Measurements from ENCODE around the gene PPP1R1A.

Gene PPP1R1A

DNA sequence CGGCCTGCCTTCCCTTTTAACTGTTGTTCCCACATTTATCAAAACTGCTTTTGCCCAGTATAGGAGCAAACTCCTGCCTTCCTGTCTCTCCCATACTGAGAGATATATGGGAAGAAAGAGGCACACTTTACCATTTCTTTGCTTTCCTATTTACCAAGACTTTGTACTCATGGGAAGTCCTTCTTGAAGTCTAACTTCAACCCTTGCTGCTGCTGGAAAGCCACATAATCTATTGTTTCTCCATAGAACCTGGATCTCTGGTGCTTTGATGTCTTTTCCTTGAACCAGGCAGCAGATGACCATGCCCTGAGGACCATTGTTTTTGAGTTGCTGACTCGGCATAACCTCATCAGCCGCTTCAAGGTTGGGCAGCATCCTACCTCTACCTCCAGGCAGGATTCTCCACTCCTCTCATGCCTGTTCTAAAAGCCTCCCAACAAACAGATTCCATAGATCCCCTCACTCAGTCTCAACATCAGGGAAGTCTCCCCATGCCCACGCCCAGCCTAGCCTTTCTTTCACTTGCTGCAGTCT lies 18.4 kb downstream of the PPP1R1A start:
- Histone ChIP-seq H3K4me3 (no peak overlapping the region), H3K36me3 (peaks cover 15 to 100% (median 41%) of the 10 kb centered on the region in 11 experiments; a peak in 20 of 22 replicates), H3K27me3 (no peaks in the 10 kb centered on the region), H3K4me2 (peak overlapping the region in 4 of 11 experiments; percentile 34 to 66 (median 50); a peak in 3 of 22 replicates), H3K27ac (no peak overlapping the region), H3K9ac (0 out of 22 replicates have a peak overlapping the region, but pooled peaks of 1 of the 11 experiments have one; percentile 0), H3K9me3 (replicated peaks in 1 of 11) (no peaks in the 10 kb centered on the region), H3K4me1 (peaks cover 0 to 20% (median 18%) of the 10 kb centered on the region in 10 experiments; a peak in 16 of 20 replicates), H4K20me1 (no peaks in the 10 kb centered on the region; a peak in 1 of 22 replicates)
- TF ChIP-seq Cebpa-rat (IDR thresholded peaks at IDR 0.05): no peak

- TF ChIP-seq Cebpa-rat (IDR thresholded peaks at IDR 0.05): no peak
- H3K27me3 ChIP-seq: no peaks in the 10 kb centered on the region
- no peaks in the 10 kb centered on the region; a peak in 1 of 22 replicates for H4K20me1 ChIP-seq
- H3K4me3 ChIP-seq: no peak overlapping the region
- no peaks in the 10 kb centered on the region for H3K9me3 ChIP-seq (replicated peaks in 1 of 11)
- no peak overlapping the region for H3K9ac ChIP-seq
- H3K4me1 ChIP-seq: peaks cover 0 to 20% (median 18%) of the 10 kb centered on the region in 10 experiments; a peak in 16 of 20 replicates
- H3K36me3 ChIP-seq: peaks cover 12 to 100% (median 31%) of the 10 kb centered on the region in 11 experiments; a peak in 19 of 22 replicates
- H3K27ac ChIP-seq: no peak overlapping the region
- no peak overlapping the region for H3K4me2 ChIP-seq
Observed at GRCh38 chr12:54569072-54569471, 19.4 kb downstream of the PPP1R1A start.

GRCh38 chr12:54566792-54567191 lies 21.7 kb downstream of the PPP1R1A start:
- Histone ChIP-seq H3K27me3 (no peaks in the 10 kb centered on the region), H3K36me3 (peaks cover 0 to 94% (median 15%) of the 10 kb centered on the region in 11 experiments; a peak in 15 of 22 replicates), H3K9ac (no peak overlapping the region), H3K27ac (no peak overlapping the region), H4K20me1 (no peaks in the 10 kb centered on the region; a peak in 1 of 22 replicates), H3K4me2 (no peak overlapping the region), H3K9me3 (replicated peaks in 1 of 11) (no peaks in the 10 kb centered on the region), H3K4me3 (no peak overlapping the region), H3K4me1 (peaks cover under 1 to 25% (median 18%) of the 10 kb centered on the region in 10 experiments; a peak in 19 of 20 replicates)
- no peak for TF ChIP-seq Cebpa-rat (IDR thresholded peaks at IDR 0.05)

GRCh38 chr12:54565986-54566544 lies 22.4 kb downstream of the PPP1R1A start:
- Histone ChIP-seq H3K9ac (no peak overlapping the region), H3K36me3 (peaks cover 0 to 87% (median 13%) of the 10 kb centered on the region in 11 experiments; a peak in 15 of 22 replicates), H3K27ac (no peak overlapping the region), H3K27me3 (no peaks in the 10 kb centered on the region), H3K9me3 (replicated peaks in 1 of 11) (no peaks in the 10 kb centered on the region), H3K4me1 (peaks cover 8 to 25% (median 17%) of the 10 kb centered on the region in 10 experiments), H3K4me3 (no peak overlapping the region), H3K4me2 (no peak overlapping the region), H4K20me1 (no peaks in the 10 kb centered on the region; a peak in 1 of 22 replicates)
- TF ChIP-seq Cebpa-rat (IDR thresholded peaks at IDR 0.05): no peak

DNA sequence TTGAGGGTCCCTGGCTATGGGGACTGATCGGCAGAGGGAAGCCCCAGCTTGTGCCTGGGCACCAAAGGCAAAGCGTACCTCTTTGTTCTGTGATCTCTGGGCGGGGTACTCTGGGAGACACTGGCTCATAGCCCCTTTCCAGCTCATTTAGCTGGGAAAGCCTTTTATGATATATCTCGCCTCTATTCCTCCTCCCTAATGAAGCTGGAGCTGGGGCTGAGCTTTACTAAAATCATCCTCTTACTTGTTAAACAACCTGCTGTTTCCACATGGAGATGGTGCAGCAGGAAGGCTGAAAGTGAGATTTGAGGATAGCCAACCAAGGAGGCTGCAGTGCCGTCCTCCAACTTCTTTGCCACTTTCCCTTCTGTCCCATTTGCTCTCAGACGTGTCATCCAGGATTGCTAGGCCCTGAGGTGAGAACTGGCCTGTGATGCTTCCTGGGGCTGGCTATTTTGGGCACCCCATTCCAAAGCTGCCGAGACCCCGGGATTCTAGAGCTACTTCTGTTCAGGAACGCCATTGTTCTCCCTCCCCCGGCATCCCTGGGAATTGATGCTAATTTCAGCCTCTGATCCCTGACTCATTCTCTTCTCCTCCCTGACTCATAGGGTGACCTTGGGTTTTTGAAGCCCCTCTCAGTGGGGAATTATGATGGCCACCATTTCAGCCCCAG lies 23.0 kb downstream of the PPP1R1A start:
- TF ChIP-seq Cebpa-rat (IDR thresholded peaks at IDR 0.05): no peak
- Histone ChIP-seq H4K20me1 (no peaks in the 10 kb centered on the region; a peak in 1 of 22 replicates), H3K4me3 (no peak overlapping the region), H3K36me3 (peaks cover 0 to 81% (median 13%) of the 10 kb centered on the region in 11 experiments; a peak in 15 of 22 replicates), H3K27me3 (no peaks in the 10 kb centered on the region), H3K4me2 (no peak overlapping the region), H3K9ac (no peak overlapping the region), H3K9me3 (replicated peaks in 1 of 11) (no peaks in the 10 kb centered on the region), H3K4me1 (peaks cover 14 to 25% (median 17%) of the 10 kb centered on the region in 10 experiments), H3K27ac (no peak overlapping the region)

DNA sequence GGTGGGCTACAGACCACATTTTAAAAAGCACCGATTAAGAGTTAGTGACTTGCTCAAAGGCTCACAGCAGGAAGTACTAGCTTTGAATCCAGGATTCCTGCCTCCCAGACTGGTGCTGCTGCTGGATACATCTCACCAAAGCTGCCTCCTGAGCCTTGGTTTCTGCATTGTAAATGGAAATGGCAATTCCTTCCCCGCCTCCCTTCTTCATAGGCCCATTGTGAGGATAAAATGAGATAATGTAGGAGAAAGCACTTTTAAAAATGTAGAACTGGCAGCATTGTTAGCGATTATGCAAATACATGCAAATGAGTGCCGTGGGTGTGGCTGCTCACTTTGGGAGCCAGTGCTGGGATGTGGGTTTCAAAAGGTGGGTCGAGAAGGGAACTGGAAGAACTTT lies 23.7 kb downstream of the PPP1R1A start:
- Histone ChIP-seq H3K4me3 (no peak overlapping the region), H3K4me1 (peaks cover 18 to 27% (median 20%) of the 10 kb centered on the region in 10 experiments), H3K9me3 (replicated peaks in 1 of 11) (no peaks in the 10 kb centered on the region), H3K27me3 (no peaks in the 10 kb centered on the region), H3K4me2 (no peak overlapping the region), H3K27ac (no peak overlapping the region), H4K20me1 (no peaks in the 10 kb centered on the region; a peak in 1 of 22 replicates), H3K9ac (no peak overlapping the region), H3K36me3 (peaks cover 0 to 74% (median 9%) of the 10 kb centered on the region in 11 experiments; a peak in 13 of 22 replicates)
- TF ChIP-seq Cebpa-rat (IDR thresholded peaks at IDR 0.05): no peak

DNA sequence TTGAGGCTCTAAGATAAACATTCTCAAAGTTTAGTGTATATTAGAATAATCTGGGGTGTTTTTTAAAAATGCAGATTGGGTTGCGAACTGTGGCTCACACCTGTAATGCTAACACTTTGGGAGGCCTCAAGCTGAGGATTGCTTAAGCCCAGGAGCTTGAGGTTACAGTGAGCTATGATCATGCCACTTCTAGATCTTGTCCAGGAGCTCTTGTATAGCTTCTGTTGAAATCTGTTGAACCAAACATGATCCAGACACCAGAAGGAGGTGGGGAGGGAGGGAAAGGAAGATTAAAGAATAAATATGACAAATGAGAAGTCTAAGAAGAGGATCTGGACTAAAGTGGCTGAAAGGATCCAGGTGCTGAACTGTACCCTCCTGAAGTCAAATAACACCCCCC lies 24.7 kb downstream of the PPP1R1A start:
- Histone ChIP-seq H3K27ac (no peak overlapping the region), H3K4me3 (no peak overlapping the region), H3K9ac (no peak overlapping the region), H3K36me3 (peaks cover 0 to 64% (median 0%) of the 10 kb centered on the region in 11 experiments; a peak in 11 of 22 replicates), H4K20me1 (no peaks in the 10 kb centered on the region; a peak in 1 of 22 replicates), H3K4me2 (no peak overlapping the region), H3K4me1 (peaks cover 24 to 34% (median 26%) of the 10 kb centered on the region in 10 experiments), H3K9me3 (replicated peaks in 1 of 11) (no peaks in the 10 kb centered on the region), H3K27me3 (no peaks in the 10 kb centered on the region)
- TF ChIP-seq Cebpa-rat (IDR thresholded peaks at IDR 0.05): no peak

GRCh38 chr12:54562750-54563356 lies 25.6 kb downstream of the PPP1R1A start:
- Histone ChIP-seq H3K27ac (no peak overlapping the region), H3K4me1 (peaks cover 24 to 39% (median 26%) of the 10 kb centered on the region in 10 experiments), H3K36me3 (peaks cover 0 to 55% (median 0%) of the 10 kb centered on the region in 11 experiments; a peak in 8 of 22 replicates), H4K20me1 (no peaks in the 10 kb centered on the region; a peak in 1 of 22 replicates), H3K9ac (no peak overlapping the region), H3K4me2 (no peak overlapping the region; a peak in 1 of 22 replicates), H3K27me3 (no peaks in the 10 kb centered on the region), H3K9me3 (replicated peaks in 1 of 11) (no peaks in the 10 kb centered on the region), H3K4me3 (no peak overlapping the region)
- no peak for TF ChIP-seq Cebpa-rat (IDR thresholded peaks at IDR 0.05)

Measured in BLaER1 treated with 17β-estradiol and CSF1 and Interleukin-3, amounts not matched to agents 10 nM and 100 nM (cell line).